GM21723 (cell line): ENCODE measurements around the gene FAM89B.
"Not testable (repeated sequence)": the region's sequence is repeated elsewhere in the genome, so short reads cannot be mapped to it uniquely, and the experiment has no call there.

Source experiments
- ATAC-seq: cut with Tn5 transposase; IDR thresholded peaks from one replicate; pipeline ENCODE4 v1.9.1; 2021; ENCODE audit warnings: mild to moderate bottlenecking, moderate library complexity; ENCODE audit not compliant: unreplicated experiment

FAM89B gene

GRCh38 chr11:65572356-65573051, at the start of gene FAM89B:
Gene FAM89B, plus strand, starts transcription at chr11:65572538. Its CDS starts 132 bp downstream, at chr11:65572670.
- no peak for ATAC-seq

- ATAC-seq = not testable (repeated sequence)
Measured at GRCh38 chr11:65522718-65523630, 49.4 kb upstream of the FAM89B start.

- not testable (repeated sequence) for ATAC-seq
Measured at GRCh38 chr11:65523631-65523968, 48.7 kb upstream of the FAM89B start.

GRCh38 chr11:65524014-65524740, 48.2 kb upstream of the FAM89B start:
- ATAC-seq = no peak

GRCh38 chr11:65524741-65525545, 47.4 kb upstream of the FAM89B start, which contains the start of gene SCYL1:
Gene SCYL1, plus strand, starts transcription at chr11:65525083. Its CDS starts 71 bp downstream, at chr11:65525154.
- peak; percentile 48 for ATAC-seq

- ATAC-seq = no peak
Measured at GRCh38 chr11:65525546-65526480, 46.5 kb upstream of the FAM89B start.

GRCh38 chr11:65526744-65527143, 45.6 kb upstream of the FAM89B start:
- no peak for ATAC-seq

GRCh38 chr11:65528819-65529350, 43.5 kb upstream of the FAM89B start:
- no peak for ATAC-seq

GRCh38 chr11:65529475-65530156, 42.7 kb upstream of the FAM89B start:
- ATAC-seq = no peak

- ATAC-seq = no peak
Measured at GRCh38 chr11:65530157-65530496, 42.2 kb upstream of the FAM89B start.

GRCh38 chr11:65532388-65533064, 39.8 kb upstream of the FAM89B start:
- no peak for ATAC-seq

GRCh38 chr11:65535102-65535501, 37.2 kb upstream of the FAM89B start:
- no peak for ATAC-seq

GRCh38 chr11:65536412-65537295, 35.7 kb upstream of the FAM89B start:
- ATAC-seq = no peak

GRCh38 chr11:65537296-65537597, 35.1 kb upstream of the FAM89B start:
- no peak for ATAC-seq

- ATAC-seq = no peak
Measured at GRCh38 chr11:65537620-65538231, 34.6 kb upstream of the FAM89B start.

GRCh38 chr11:65538232-65538914, 34.0 kb upstream of the FAM89B start:
- ATAC-seq = no peak
